DMS53 treated with DMSO at 0.1 percent for 48 hours (cell line): ENCODE results near the gene SRL.

Source experiments
- DNase-seq: peaks from one replicate; lab custom pipeline; 2025; ENCODE audit not compliant: unreplicated experiment; lab: John Stamatoyannopoulos, UW

The SRL gene

DNA sequence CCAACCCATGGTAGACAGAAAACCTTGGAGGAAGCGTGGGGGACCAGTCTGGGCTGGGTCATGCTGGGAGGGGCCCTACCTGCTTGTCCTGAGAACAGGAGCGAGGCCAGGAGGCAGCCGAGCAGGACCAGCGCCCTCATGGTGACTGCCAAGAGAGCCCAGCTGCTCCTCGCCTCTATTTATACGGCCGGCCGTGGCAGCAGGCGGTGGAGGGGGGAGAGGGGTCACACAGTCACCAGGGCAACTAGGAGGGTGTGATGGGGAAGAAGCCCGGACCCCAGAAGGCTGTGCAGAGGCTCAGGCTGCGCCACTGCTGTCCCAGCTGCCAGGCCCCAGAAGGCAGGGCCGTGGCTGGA lies at the start of gene SRL:
Gene SRL, minus strand, starts transcription at position 153 of the 356 bp plus-strand sequence. Its CDS starts 13 bp downstream, at position 140.
- no peak for DNase-seq

DNA sequence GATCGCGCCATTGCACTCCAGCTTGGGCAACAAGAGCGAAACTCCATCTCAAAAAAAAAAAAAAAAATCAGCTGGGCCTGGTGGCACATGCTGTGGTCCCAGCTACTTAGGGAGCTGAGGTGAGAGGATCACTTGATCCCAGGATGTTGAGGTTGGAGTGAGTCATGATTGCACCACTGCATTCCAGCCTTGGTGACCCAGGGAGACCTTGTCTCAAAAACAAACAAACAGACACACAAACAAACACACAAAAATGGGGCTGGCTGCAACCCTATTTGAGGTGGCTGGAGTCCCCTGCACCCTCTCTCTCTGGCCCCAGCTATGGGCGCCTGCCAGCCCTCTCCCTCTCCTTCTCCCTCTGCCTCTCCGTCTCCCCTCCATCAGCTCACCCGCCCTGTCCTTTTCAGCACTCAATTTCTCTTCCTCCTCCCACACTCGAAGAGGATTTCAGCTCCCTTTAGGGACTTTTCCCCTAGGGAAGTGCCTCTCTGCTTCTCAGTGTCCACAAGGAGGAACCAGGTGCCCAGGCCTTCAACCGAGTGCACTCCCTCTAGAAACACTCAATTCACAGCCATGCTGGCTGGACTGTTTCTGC lies 48.5 kb upstream of the SRL start:
- peak; percentile 69 for DNase-seq

GRCh38 chr16:4288148-4288921 lies 46.5 kb upstream of the SRL start:
- DNase-seq = peak; percentile 37

DNA sequence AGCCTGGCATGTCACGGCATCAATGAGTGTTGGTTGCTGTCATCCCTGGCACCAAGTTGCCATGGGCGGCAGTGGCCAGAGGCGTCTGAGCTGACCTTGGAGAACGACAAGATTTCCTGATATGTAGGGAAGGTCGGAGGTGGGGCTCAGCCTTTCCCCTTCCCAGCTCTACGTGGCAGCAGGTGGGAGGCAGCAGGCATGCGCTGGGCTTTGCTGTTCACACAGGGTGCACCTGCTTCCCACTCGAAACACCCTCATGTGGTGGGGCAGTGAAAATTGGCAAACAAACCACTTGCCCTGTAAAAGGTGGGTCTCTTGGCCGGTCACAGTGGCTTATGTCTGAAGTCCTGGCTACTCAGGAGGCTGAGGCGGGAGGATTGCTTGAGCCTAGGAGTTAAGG lies 43.3 kb upstream of the SRL start:
- peak; percentile 21 for DNase-seq

- DNase-seq = no peak
These were observed 42.1 kb upstream of the SRL start for GRCh38 chr16:4283939-4284338.

GRCh38 chr16:4283441-4283840 lies 41.6 kb upstream of the SRL start:
- no peak for DNase-seq

DNA sequence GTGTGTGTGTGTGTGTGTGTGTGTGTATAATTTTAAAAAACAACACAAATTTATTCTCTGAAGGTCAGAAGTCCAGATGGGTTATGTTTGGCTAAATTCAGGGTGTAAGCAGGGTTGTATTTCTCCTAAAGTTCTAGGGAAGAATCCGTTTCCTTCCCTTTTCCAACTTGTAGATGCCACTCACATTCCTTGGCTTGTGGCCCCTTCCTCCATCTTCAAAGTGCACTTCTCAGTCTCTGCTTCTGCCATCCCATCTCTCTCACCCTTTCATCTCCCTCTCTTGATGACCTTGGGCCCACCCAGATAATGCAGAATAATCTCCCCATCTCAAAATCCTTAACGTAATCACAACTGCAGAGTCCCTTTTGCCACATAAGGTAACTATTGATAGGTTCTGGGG lies 38.7 kb upstream of the SRL start:
- no peak for DNase-seq

DNA sequence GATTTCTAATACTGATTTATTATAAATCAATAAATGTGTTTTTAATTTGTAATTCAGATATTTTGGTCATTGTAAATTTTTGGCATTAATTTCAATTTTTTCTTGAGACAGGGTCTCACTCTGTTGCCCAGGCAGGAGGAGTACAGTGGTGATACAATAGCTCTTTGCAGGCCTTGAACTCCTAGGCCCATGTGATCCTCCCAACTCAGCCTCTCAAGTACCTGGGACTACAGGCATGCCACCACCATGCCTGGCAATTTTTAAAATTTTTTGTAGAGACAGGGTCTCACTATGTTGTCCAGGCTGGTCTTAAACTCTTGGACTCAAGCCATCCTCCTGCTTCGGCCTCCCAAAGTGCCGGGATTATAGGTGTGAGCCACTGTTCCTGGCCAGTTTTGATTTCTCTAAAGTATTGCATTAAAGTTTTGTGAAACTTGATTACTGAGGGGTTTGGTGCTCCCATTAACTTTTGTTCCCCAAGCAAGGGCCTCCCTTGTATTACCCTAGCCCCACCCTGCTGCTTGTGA lies 36.2 kb upstream of the SRL start:
- no peak for DNase-seq

DNA sequence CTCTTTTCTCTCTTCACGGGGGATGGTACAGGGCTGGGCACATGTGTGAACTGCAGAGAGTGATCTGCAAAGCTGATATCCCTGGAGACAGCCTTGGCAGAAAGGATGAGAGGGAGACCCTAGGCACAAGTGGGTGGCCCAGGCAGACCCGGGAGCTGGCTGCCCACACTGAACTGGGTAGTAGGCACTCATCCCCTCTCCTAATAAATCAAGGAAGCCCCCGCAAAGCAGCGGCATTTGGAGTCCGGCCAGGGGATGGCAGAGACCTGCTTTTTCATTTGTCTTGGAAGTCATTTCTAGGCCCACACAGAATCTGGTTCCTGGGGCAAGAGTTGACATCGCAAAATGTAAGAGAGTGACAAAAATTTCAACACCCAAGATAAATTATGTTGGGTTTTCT lies 34.0 kb upstream of the SRL start:
- DNase-seq = no peak

GRCh38 chr16:4273858-4274311 lies 32.0 kb upstream of the SRL start:
- peak; percentile 21 for DNase-seq

- DNase-seq = no peak
These were observed 30.5 kb upstream of the SRL start for GRCh38 chr16:4272114-4272956.

DNA sequence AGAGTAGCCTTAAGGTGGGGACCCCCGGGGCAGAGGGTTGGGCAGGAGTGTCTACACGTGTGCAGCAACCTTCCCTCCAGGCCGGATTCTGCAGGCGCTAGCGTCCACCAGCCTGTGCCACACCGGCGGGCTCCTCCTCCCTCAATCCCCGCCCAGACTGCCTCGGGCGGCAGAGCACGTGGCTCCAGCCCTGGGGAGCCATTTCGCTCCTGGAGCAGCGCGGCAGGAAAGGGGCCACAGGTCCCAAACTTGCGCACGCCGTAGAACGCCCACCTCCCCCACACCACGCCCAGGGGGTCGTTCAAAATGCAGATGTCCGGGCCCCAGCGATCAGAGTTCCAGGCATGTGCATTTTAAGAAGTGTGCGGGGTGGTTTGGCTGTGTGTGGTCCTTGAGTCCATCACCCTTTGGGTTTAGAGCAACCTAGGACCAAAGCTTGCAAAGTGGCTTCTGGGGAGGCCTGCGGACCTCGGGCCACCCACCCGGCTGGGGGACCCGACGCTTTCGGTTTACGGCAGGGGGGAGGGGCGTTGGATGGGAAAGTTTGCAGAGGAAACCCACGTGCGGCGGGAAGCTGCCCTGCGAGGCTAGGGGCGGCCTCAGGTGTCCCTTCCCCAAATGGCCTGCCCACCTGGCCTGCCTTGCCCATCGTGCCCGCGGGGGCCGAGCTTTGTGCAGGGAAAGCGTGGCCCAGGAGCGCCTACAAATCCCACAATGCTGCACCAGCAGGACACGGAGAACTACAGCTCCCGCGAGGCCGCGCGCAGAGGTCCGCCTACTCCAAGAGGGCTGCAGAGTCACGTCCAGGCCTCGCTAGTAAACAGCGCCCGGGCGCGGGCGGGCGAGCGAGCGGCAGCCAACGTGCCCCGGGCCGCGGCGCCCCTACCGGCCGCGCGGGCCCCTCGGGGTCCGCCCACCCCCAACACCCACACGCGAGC lies 29.6 kb upstream of the SRL start:
- DNase-seq = peak; percentile 77

DNA sequence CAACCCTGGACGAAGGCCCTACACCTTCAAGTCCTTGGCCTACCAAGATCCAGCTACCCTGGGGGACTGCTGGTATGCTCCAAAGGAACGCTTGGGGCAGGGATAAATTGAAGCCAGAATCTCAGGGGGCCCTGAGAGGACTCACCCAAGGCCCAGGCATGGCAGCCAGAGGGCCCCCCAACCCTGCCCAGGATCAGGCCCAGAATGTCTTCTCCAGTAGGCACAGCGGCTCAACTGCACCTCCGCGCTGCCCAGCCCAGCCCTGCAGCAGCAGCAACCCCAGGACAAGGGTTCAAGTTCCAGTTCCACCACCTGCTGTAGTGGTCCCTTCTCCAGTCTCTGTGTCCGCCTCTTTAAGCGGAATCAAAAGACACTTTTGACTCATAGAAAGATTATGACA lies 28.7 kb upstream of the SRL start:
- DNase-seq = no peak

- DNase-seq = no peak
These were observed 28.2 kb upstream of the SRL start for GRCh38 chr16:4270091-4270490.

GRCh38 chr16:4266372-4266771 lies 24.5 kb upstream of the SRL start:
- DNase-seq = no peak

DNA sequence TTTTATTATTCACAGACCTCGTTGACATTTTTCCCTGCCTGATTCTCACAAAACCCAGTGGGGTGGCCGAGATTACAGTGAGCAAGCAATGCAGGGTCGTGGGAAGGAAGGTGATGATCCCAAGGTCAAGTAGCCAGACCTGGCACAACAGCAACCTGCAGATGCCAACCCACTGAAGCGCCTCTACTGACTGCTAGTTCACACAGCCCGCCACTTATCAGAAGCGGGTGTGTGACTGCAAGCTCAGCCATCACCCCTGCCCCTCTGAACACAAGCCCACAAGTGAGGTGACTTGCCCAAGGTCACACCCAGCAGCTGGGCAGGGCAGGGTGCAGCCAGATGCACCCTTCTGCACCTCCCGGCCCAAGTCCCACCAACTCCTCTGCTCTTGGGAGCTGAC lies 23.8 kb upstream of the SRL start:
- DNase-seq = no peak

DNA sequence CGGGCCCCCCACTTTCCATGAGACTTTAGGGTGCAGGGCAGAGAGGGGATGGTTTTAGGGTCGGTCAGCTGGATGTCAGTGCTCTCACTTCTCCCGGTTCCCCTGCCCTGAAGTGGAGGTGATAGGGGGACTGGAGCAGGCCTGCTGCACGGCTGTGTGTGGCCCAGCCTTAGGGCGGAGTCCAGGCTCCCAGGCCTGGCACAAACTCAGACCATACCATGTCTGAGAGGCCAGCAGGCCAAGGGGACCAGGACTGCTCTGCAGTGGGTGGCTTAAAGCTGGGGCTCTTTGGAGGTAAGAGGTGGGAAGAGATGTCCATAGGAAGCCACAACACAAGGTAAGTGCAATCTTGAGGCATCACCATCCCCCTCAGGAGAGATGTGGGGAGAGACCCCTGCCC lies 22.7 kb upstream of the SRL start:
- DNase-seq = no peak

GRCh38 chr16:4263504-4264436 lies 21.9 kb upstream of the SRL start:
- no peak for DNase-seq

GRCh38 chr16:4262303-4262835 lies 20.5 kb upstream of the SRL start:
- DNase-seq = no peak
